Activated effector memory CD4-positive, alpha-beta T cell treated with Interleukin-2 at 50 U/mL for 16 hours (primary cell): Measurements from ENCODE around the gene MOB1A.
"Not testable (repeated sequence)": the region's sequence is repeated elsewhere in the genome, so short reads cannot be mapped to it uniquely, and the experiment has no call there.

Experiments used
- DNase-seq: peaks from one replicate; pipeline ENCODE4 v3.0.0-alpha.2; 2020

Gene MOB1A

DNA sequence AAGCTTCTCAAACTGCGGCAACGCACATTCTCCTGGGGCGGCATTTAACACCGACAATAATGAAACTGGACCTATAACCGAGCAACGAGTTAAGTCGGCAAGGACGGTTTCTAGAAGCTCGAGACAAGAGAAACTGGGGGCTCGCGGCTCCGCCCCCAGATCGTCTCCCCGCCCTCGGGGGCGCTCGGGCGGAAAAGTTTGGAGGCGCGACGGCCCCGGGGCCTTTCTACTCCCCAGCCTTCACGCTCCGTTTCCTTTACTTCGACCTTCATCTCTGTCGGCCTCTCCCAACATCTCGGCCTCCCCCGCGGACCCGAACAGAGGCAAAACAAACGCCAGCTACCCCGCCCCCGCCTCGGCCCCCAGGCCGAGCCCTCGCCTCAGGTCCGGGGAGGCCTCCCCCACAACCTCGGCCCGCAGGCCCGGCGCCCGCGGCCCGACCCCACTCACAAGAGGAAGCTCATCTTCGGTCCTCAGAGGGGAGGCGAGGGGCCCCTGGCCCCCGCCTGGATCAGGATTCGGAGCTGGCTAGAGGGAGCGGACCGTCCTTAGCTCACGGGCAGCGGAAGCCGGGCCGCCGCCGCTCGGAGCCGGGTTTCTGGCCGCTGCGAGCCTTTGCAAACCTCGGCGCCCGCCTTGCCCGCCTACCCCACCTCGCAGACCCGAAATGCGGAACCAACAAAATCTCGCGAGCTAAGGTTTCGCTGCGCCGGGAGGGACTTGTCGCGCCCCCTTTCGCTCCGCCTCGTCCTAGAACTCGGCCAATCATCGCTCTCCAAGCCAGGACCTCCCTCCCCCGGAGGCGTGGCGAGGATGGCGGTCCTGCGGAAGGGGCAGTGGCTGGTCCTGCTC lies at the start of gene MOB1A:
Gene MOB1A (minus strand): TSS at position 669 of the 852 bp plus-strand sequence. CDS start 205 bp downstream, at position 464.
- DNase-seq: peak; percentile 99

DNA sequence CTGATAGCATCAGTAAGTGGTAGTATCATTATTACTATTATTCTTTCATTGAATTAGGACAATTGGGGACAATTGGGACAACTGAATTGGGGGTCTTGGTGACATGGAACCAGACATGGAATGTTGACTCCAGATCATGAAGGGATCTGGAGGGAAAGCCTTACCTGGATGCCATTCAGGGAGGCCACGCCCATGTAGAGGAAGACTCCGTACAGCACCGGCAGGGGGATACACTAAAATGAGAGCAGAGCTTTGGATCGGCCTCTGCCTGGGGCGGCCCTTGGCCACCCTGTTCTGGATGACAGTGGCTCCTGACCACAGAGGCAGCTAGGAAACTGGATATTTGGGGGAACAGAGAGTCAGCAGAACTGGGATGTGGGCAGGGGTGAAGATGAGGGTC lies 49.0 kb upstream of the MOB1A start:
- DNase-seq: no peak

DNA sequence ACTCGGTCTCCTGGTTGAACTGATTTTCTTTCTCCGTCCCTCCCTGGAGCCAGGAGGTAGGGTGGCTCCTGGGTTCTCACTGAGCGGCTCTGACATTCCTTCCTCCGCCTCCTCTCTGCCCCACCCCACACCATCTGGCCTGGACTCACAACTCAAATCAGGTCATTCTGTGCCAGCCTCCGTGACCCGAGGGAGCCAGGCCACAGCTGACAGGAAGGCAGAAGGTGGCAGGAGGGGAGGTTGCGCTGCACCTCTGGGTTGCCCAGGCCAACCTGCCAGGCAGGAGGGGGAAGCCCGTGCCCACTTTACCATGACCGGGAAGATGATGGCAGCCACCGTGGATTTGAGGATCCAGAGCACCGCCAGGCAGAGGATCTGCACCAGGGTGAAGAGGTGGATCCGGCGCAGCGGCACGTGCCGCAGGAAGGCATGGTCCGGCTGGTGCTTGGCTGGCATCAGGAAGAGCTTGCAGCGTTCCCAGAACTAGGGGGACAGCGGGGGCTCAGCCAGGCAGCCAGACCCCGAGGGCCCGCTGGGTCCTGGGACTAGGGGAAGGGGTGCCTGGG lies 48.1 kb upstream of the MOB1A start:
- DNase-seq: no peak

- no peak for DNase-seq
These were observed 47.2 kb upstream of the MOB1A start for GRCh38 chr2:74225698-74226459.

DNA sequence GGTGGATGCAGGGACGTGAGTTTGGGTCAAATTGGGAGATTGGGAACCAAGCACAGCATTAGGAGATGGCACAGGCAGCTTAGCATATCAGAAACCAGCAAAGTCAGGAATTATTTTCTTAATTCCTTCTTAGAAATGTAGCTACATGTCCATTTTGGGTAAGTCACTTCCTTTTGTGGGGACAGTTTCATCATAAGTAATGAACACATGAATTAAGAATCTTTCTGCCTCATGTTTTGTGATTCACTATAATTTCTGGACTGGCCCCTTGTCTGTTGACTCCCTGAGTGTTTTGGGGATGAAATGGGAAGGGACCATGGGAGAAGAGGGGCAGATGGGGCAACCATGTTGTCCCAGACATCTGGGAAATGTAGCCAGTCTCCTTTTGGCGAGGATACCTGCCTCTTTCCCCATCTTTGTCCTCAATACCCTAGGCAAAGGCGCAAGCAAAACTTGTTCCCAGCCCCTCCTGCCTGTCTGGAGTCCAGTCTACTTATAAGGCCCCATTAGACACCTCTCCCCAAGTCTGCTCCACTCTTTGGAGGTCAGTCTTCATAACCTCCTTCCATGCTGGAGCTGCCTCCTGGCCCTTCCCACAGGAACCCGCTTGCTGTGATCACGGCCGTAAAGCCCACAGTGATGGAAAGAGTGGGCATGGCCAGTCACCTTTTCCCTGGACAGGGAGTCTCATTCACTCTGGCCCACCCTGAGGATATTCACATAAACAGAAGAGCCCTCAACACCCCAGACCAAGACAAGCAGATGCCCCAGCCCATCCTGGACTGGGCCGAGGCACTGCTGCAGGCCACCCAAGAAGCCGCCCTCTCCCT lies 45.5 kb upstream of the MOB1A start:
- DNase-seq: no peak

- no peak for DNase-seq
These were observed 43.6 kb upstream of the MOB1A start for GRCh38 chr2:74222300-74222650.

GRCh38 chr2:74221604-74222299 lies 43.1 kb upstream of the MOB1A start:
- DNase-seq: no peak

- DNase-seq: no peak
These were observed 42.4 kb upstream of the MOB1A start for GRCh38 chr2:74221091-74221490.

GRCh38 chr2:74219846-74220486 lies 41.3 kb upstream of the MOB1A start:
- DNase-seq: no peak

DNA sequence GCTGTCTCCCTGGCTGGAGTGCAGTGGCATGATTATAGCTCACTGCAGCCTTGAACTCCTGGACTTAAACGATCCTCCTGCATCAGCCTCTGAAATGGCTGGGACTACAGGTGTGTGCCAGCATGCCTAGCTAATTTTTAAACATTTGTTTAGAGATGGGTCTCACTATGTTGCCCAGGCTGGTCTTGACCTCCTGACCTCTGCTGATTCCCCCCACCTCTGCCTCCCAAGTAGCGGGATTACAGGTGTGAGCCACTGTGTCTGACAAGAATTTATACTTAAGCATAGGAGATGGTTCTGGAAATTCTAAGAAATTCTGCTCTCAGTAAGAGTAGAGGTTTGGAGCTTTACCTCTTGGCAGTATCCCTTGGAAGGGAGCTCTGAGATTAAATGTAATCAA lies 38.0 kb upstream of the MOB1A start:
- DNase-seq: no peak

DNA sequence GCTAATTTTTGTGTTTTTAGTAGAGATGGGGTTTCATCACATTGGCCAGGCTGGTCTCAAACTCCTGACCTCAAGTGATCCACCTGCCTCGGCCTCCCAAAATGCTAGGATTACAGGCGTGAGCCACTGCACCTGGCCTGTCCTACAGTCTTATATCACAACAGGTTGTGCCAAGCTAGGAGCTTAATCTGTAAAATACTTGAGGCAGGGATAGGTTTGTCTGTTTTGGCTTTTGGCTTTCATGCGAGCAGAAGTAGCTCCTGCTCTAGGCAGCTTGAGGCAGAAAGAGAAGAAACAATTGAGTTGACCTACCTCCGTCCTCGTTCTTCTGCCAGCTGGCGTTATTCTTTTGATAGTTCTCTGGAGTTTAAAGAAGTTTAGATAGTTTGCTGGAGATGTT lies 37.1 kb upstream of the MOB1A start:
- DNase-seq: not testable (repeated sequence)

DNA sequence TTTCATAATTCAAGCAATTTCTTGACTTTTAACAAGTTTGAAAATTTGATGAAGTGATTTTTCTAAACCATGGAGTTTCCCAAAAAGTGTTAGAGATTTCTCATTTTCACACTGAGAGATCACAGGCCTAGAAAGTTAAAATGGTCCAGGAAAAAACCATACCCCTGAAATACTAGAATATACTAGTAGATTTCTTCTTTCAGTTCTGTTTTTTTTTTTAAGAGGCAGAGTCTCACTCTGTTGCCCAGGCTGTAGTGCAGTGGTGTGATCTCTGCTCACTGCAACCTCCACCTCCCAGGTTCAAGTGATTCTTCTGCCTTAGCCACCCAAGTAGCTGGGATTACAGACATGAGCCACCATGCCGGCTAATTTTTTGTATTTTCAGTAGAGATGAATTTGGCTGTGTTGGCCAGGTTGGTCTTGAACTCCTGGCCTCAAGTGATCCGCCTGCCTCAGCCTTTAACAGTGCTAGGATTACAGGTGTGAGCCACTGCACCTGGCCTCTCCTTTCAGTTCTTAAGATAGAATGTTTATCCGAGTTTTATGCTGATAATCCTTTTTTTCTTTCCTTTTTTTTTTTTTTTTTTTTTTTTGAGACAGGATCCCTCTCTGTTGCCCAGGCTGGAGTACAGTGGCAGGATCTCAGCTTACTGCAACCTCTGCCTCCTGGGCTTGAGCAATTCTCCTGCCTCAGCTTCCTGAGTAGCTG lies 34.2 kb upstream of the MOB1A start:
- DNase-seq: no peak

DNA sequence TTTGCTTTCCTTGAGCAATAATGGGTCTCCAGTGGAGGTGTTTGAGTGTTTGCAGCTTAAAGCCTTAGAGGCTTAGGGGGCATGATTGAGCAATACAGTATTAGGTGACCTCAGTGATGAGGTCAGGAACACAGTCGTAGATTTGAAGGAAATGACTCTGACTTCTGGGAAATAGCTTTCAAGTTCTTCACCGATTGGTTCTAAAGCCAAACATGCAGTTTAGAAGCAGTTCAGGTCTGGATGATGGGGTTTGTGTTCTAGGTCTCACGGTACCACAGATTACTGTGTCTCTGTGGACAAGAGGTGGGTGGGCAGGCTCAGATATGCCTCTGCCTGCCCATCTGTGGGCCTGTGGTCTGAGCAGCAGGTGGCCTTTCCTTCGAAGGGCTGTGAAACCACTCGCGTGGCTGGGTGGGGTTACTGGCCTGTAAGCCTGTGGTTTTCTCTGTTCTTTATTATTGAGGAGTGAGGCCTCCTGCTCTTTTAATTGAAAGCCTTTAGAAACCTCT lies 27.6 kb upstream of the MOB1A start:
- DNase-seq: peak; percentile 8

DNA sequence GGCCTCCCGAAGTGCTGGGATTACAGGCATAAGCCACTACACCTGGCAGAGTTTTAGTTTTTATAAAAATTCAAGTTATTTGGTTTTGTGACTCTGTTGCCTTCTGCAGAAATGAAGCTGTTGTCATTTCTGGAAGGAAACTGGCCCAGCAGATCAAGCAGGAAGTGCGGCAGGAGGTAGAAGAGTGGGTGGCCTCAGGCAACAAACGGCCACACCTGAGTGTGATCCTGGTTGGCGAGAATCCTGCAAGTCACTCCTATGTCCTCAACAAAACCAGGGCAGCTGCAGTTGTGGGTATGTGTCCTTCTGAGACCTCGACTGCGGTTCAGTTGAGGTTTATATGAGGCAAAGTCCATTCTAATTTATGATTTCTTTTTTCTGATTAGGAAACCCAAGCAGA lies 26.9 kb upstream of the MOB1A start:
- DNase-seq: peak; percentile 13

DNA sequence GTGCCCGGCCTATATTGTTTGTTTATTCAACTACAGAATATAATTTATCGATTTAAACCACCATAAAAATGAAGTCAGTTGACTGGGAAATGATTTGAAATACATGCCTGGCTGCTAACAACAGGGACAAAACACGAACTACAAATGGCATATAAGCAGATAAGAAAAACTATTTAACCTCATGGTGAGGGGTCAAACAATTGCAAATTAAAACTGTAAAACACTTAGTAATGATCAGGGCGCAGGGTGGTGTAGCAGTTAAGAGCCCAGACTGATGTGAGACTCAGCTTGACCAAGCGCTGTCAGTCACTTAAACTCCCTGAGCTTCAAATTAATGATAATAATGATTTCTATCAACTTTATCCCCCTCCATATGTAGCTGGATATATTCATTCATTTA lies 26.4 kb upstream of the MOB1A start:
- DNase-seq: no peak

DNA sequence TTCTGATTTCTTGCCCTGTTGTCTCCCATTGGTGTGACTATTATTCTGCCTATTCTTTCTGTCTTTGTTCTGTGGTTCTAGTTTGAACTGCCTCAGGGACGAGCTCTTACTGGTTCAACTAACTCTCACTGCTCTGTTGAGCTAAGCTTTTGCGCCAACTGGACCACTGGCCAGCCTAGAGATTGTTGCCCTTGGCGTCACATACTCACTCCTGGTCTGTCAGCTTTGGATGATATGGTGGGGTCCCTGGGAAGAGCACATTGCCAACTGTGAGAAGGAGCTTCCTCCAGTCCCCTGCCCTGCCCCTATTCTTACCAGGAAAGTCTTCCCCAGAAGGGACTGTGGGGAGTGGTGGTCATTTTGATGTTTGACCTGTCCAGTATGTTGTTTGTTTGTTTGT lies 25.8 kb upstream of the MOB1A start:
- no peak for DNase-seq

- no peak for DNase-seq
These were observed 22.9 kb upstream of the MOB1A start for GRCh38 chr2:74201596-74201995.

- no peak for DNase-seq
These were observed 22.5 kb upstream of the MOB1A start for GRCh38 chr2:74201196-74201595.

- no peak for DNase-seq
These were observed 21.2 kb upstream of the MOB1A start for GRCh38 chr2:74199871-74200305.

DNA sequence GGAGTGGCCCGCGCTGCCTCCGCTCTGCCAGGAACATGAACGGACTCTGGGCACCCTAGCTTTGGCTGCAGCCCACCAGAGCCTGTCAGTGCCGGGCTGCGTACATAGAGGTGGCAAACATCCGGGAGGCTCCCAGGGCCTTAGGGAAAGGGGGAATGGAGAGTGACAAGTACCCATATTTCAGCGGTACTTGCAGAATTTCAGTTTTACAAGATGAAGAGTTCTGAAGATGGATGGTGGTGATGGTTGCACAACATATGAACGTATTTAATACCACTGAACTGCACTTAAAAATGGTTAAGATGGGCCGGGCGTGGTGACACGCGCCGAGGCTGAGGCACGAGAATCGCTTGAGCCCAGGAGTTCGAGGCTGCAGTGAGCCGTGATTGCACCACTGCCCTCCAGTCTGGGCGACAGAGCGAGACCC lies 20.6 kb upstream of the MOB1A start:
- DNase-seq: no peak
